Measurements from ENCODE around the gene SSTR3.

DNA sequence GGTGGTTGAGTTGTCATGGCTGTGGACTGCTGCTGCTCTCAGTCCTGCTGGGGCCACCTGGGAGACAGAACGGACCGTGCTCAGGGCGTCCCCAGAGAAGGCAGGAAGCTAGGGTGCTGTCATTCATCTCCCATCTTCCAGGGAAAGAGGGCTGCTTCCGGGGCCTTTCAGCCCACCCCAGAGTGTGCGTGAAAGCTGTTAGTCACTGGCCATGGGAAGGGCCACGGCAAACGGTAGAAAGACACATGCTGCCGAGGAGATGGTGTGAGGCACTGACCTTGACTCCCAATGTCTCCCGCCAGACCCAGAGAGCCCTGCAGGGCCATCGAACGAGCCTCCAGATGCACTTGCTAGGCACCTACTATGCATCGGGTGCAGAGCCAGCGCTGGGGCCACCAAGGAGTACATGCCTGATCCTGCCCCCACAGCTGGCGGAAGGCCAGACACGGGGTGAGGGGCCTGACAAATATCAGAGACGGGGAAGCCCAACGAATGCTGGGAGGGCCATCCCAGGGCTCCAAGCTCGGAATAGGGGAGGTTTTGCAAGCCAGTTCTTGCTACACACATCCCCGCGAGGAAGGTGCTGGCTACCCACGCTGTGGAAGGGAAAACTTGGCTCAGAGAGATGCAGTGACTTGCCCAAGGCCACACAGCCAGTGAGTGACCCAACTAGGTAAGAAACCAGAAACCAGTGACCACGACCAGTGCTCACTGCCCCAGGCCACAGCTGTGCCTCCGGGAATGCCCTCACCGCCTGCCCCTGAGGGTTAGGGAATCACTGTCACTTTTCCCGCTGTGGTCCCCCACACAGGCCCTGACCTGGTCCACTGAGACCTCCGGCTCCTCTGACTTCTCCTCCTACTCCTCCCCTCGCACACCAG lies 21.7 kb upstream of the SSTR3 start:
- TF ChIP-seq, protein P1, sequence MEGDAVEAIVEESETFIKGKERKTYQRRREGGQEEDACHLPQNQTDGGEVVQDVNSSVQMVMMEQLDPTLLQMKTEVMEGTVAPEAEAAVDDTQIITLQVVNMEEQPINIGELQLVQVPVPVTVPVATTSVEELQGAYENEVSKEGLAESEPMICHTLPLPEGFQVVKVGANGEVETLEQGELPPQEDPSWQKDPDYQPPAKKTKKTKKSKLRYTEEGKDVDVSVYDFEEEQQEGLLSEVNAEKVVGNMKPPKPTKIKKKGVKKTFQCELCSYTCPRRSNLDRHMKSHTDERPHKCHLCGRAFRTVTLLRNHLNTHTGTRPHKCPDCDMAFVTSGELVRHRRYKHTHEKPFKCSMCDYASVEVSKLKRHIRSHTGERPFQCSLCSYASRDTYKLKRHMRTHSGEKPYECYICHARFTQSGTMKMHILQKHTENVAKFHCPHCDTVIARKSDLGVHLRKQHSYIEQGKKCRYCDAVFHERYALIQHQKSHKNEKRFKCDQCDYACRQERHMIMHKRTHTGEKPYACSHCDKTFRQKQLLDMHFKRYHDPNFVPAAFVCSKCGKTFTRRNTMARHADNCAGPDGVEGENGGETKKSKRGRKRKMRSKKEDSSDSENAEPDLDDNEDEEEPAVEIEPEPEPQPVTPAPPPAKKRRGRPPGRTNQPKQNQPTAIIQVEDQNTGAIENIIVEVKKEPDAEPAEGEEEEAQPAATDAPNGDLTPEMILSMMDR (conservative IDR thresholded peaks at IDR 0.05; ENCODE audit: low read depth, low read length): no peak
- no peak for TF ChIP-seq EZH2 (IDR thresholded peaks at IDR 0.05; ENCODE audit: borderline replicate concordance, low read depth, low read length, poor library complexity, severe bottlenecking)
